Left cardiac atrium (tissue), 4 donors: ENCODE results near the gene CCNC. TPM values are rescaled to one million over a fixed set of nuclear protein-coding genes. Genes with fewer than 3 reads are reported as not detected.
A peak's percentile ranks its signal among the peaks of the same experiment; 100 is the strongest.

Experiments used
- ATAC-seq, 2 donors: fragments of 200-7000 bp; cut with Tn5 transposase; one replicate each; pipeline ENCODE4 v1.9.1; 2020; ENCODE audit warnings: mild to moderate bottlenecking in 2 of 2, moderate library complexity in 2 of 2
- DNase-seq: peaks from one replicate; pipeline ENCODE4 v3.0.0-alpha.2; 2020
- intact Hi-C, 2 donors: fragments of 100-400 bp; cut with DNase I; formaldehyde crosslinking; loops; one replicate each; pipeline versions ENCODE4 v1.14.1 to v1.15.1; 2022 to 2023
- total RNA-seq, 2 donors: library from RNA; stranded (reverse); fragmentation: NEBNext Ultra II Directional; extraction: Animal tissue kit (Norgen Biotek cat#: 25700); gene quantifications; one replicate each; pipeline ENCODE4 v1.2.1, GENCODE V29; 2021
- donor health status: DM: no; HTN: yes; CAD: no.
- donor health status: DM: no; HTN: yes; CAD: no; lungs with severe emphysema.
- donor health status: DM: yes; HTN: yes; CAD: no.
- donor health status: Dilated cardiomyopathy.

The CCNC gene
- total RNA-seq, 2 donors from 2014 or later: 20.6 to 28.9 TPM

DNA sequence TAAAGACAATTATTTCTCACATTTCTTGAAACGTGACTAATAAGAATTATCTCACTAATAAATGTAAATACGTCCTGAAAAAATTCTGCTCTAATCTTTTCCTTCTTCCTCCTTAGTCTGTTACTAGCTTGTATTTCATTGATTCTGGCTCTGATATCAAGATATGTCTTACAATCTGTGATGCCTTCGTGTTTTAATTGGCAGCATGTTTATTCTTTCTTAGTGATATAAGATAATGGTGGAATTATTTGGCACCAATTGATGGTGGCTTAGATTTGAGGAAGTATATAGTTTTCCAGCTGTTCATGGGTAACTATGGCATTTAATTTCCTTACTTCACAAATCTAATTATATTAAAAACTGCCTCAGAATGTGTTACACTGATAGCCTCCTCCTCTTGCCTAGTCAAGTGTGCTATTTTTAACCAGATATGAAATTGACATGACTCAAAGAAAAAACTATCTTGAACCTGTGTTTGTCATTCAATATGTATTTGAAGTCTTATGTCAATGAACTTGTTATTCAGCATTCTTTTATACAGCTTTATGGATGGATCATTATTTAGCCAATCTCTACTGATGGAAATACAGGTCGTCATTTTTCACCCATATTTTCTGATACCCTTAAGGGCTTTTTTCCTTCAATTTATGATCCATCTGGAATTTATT lies 5.3 kb downstream of the CCNC start:
- DNase-seq: no peak
- no peak for ATAC-seq
- intact Hi-C loops: no loop called here

DNA sequence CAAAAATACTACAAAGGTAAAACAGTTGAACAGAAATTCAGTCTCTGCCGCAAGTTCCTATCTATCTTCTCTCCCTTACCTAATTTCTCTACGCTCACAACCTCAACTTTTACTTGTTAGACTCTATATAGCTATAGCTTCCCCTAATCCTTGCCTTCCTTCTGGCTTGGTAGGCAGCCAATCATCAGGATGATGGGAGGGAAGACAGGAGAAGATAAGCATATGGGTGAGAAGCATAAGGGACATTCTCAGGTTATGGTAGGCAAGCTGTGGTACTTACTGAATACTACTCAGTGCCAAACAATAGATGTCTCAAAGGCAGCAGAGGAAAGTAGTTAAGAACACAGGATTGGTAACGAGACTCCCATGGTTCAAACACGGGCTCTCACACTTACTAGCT lies 7.8 kb downstream of the CCNC start:
- intact Hi-C loops: no loop called here
- DNase-seq (no peak), ATAC-seq (no peak)

DNA sequence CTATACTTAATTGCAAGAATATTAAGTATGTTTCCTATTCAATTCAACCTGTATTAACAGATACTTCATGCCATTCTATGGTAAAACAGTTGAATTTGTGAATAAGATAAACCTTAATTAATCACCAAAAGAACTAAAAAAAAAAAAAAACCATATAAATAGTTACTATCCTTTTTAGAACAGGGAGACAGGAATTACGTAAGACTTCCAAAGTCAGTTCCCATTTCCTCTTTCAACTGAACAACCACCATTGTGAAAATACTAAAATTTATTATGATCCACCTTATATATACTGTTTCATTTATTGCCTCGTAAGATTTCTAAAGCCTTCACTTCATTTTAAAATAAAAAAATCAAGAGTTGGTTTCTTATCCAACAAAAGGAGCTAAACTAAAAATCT lies 9.4 kb downstream of the CCNC start:
- ATAC-seq: no peak
- intact Hi-C loops: no loop called here
- DNase-seq: no peak

DNA sequence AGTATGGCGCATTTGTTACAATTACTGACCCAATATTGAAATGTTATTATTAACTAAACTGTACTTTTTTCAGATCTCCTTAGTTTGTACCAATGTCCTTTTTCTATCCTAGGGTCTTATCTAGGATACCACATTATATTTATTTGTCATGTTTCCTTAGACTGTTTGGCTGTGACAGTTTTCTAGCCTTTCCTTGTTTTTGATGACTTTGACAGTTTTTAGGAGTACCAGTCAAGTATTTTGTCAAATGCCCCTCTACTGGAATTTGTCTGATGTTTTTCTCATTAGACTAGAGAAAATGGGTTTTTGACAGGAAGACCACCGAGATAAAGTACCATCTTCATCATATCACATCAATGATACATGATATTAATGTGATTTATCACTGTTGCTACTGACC lies 14.6 kb downstream of the CCNC start:
- no peak for ATAC-seq
- DNase-seq: no peak
- intact Hi-C loops: no loop called here

DNA sequence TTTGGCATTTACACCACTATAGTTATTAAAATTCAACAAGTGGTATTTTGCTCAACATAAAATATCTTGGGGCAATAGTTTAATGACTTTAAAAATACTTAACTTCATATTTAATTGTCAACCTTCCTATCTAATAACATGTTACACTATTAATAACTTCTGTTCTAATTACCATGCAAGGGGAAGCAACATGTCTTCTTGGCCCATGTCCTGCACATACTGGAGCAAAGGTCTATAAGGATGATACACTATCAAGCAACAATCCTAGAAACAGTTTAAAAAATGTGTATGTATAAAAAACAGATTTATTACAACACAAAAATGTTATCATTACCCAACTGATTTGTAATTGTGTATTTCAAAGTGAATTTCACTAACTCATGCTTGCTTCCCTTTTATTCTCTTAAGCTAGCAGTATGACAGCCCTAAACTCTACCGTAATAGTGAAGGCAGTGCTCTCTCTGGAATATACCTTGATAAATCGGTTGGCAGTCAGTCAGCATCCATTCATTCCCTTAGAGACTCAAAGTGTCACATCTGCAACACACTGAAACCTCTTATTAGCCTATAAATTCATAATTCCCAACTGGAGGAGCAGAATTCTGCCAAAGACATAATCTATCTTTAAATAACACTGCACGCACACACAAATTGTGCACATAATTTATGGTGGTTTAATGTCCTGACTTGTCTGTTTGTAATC lies 18.3 kb downstream of the CCNC start:
- ATAC-seq (no peak), DNase-seq (no peak)
- intact Hi-C loops: no loop called here

DNA sequence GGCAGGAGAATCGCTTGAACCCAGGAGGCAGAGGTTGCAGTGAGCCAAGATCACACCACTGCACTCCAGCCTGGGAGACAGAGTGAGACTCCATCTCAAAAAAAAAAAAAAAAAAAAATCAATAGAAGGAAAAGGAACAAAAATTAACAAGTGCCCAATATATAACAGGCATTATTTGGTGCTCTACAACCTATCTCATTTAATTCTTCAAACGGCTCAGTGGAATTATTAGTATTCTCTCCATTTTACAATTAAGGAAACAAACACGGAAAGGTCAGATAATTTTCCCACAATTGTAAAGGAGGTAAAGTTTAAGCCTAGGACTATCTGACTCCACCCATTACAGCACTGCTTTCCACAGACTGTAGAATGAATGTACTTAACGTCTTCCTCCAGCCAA lies 19.8 kb downstream of the CCNC start:
- no peak for DNase-seq
- ATAC-seq: no peak
- intact Hi-C loops: no loop called here

DNA sequence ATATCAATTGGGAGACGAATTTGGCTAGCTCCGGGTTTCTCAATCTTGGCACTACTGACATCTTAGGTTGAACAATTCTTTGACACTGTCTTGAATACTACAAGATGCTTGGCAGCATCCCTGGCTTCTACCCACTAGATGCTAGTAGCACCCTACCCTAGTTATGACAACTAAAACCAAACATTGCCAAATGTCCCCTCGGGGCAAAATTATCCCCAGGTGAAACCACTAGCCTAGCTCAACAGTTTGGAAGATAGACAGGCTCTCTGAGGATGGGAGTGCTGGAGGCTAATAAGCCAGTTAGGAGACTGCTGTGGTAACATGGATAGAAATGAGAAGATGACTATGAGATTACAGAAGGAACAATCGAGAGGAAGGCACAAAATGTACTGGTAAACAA lies 20.9 kb downstream of the CCNC start:
- intact Hi-C loops: no loop called here
- DNase-seq (no peak), ATAC-seq (no peak)

DNA sequence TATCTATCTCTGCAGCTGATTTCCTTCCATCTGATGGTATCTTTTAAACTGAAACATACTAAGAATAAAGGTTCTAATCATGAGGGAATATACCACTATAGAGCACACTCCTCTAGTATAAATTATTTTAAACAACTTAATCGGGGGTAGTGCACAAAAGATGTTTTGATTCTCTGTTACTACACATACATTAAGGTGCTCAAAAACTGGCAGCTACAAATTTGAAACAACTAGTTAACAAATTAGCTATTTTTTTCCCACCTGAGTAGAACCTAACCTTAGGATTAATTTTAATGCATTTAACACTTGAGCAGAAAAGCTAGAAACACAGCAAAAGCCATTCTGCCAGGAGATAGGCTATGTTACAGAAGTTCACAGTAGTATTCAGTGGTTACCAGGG lies 23.0 kb downstream of the CCNC start:
- DNase-seq (no peak), ATAC-seq (no peak)
- intact Hi-C loops: no loop called here

DNA sequence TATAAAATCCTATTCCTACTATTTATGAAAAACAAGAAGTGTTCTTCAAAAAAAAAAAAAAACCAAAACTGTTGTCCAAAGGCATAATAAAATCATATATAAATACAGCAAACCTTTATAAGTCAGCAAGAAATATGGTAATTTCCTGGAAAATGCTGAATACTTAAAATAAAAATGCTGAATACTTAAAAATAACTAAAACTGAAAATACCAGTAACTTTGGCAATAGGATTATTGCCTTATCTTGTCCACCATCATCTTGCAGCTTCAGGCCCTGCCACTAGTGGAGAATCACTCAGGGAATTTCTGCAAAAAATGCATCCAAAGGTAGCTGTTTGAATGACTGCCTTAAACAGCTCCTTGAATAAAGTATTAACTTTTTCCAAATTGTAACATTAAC lies 24.5 kb downstream of the CCNC start:
- ATAC-seq: no peak
- intact Hi-C loops: no loop called here
- no peak for DNase-seq

DNA sequence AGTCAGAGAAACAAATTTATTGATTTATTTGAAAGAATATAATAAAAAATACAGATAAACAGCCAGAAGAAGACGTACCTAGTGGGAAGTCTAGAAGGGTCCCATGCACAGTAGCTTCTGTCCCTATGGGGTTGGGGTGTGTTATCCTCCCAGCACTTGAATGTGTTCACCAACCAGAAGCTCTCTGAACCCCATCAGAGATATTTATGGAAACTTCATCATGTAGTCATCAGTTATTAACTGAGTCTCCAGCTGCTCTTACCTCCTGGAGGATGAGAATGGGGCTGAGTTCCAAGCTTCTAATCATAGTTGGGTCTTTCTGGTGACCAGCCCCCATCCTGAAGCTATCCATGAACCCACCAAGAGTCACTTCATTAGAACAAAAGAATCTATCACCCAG lies 37.8 kb downstream of the CCNC start:
- no peak for ATAC-seq

DNA sequence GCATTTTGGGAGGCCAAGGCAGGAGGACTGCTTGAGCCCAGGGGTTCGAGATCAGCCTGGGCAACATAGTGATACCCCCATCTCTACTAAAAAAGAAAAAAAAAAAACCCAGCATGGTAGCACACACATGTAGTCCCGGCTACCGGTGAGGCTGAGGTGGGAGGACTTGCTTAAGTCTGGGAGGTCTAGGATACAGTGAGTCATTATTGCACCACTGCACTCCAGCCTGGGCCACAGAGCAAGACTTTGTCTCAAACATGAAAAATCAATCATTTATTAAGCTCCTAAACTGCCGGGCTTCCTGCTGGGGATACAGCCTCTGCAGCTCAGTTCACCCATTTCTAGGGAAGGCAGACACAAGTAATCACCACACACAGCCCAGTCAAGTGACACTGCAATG lies 45.9 kb downstream of the CCNC start:
- ATAC-seq: peak in 1 of 2 donors; percentile 29
- intact Hi-C loops: loop anchor here in 1 of 2 donors (5.0 kb wide), 1 partner anchor 45 kb away; the partner anchor contains the start of gene CCNC

More for the DNA sequence above, 37.8 kb downstream of the CCNC start:
- DNase-seq: no peak
- intact Hi-C loops: no loop called here

DNA sequence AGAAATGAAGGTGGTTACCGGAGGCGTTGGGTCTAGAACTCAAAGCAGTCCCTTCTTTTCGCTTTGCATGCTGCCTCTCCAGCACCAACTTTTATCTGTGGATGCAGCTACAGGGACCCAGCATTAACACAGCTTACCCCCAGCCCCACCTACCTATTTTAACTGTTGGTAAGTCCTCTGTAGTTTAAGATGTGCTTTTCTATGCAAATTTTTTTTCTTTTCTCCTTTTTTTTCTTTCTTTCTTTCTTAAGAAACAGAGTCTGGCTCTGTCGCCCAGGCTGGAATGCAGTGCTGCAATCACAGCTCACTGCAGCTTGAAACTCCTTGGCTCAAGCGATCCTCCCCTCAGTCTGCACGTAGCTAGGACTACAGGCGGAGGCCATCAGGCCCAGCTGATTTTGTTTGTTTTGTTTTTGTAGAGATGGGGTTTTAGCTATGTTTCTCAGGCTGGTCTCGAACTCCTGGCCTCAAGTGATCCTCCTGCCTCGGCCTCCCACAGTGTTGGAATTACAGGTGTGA lies 46.8 kb downstream of the CCNC start:
- ATAC-seq: peak; percentile 55 to 67
- intact Hi-C loops: loop anchor here in 1 of 2 donors (5.0 kb wide), 1 partner anchor 46 kb away; the partner anchor contains the start of gene CCNC
- DNase-seq: peak; percentile 47

More for the DNA sequence above, 45.9 kb downstream of the CCNC start:
- peak; percentile 37 for DNase-seq

DNA sequence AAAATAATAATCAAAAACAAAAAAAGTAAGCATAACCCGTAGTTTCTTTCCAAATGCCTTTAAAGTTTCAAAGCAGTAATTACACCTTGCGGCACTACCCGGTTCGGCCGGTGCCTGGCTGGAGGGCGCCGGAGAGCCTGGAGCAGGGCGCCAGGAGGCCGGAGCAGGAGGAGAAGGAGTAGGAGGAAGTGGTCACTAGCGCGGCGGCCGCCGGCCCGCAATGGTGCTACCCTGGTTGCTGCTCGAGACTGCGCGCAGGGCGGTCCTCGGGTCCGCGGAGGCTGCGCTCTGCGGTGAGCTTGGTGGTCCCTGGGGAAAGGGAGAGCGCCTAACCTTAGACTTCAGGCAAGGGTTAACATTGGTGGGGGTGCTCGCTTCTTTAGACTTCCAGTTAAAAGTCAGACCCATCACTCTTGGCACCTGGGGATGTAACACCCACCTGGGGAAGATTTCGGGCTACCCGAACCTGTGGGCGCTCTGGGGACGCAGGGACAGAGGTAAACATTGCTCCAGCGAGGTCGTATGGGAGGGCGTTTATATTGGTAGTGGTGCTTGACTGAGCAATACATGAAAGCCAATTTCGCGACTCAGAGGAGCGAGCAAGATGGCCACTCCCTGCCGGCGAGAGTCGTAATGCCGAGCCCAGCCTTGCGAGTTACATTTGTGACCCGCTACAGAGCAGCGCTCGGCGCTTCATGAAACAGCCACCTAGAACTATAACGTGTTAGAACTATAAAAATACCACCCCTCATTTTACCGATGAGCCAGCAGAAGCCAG lies 47.4 kb downstream of the CCNC start:
- DNase-seq (peak; percentile 86), ATAC-seq (peak; percentile 96 to 98)
- intact Hi-C loops: loop anchor here in 1 of 2 donors (5.0 kb wide), 1 partner anchor 46 kb away; the partner anchor contains the start of gene CCNC

DNA sequence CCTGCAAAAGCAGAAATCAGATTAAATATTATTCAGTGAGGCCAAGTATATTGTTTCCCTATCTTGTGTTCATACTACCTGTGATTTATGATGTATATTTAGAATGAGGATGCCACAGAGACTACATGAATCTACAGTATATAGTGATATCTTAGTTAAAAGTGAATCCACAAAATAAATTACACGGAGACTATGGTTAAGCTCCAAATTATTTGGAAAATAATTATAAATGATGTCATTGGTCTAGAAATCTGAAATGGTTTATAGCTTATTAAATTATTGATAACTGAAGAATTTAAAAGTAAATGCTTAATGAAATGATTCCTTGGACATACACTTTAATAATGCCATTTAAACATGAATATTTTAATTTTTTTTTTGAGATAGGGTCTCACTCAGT lies 49.0 kb downstream of the CCNC start:
- DNase-seq (no peak), ATAC-seq (no peak)
- intact Hi-C loops: loop anchor here in 1 of 2 donors (10.0 kb wide), 1 partner anchor 95 kb away; the partner anchor contains the start of gene PNISR

DNA sequence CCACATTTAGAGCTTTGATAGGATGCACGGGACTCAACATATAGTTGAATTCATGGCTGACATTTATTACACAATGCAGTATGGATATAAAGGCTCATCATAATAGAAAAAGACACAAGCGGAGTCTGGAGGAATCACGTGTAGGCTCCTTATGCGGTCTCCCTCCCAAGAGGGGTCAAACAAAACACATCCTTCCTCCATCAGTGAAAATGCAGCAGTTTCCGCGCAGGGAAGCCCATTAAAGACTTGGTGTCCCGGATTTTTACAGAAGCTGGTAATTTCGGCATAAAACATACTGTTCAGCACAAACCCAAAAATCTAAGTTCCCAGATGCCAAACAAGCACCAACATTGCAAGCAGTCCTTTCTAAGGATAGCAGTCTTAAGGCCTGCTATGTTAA lies 54.4 kb downstream of the CCNC start:
- DNase-seq (no peak), ATAC-seq (no peak)
- intact Hi-C loops: loop anchor here in 1 of 2 donors (10.0 kb wide), 1 partner anchor 89 kb away; the partner anchor contains the start of gene PNISR

DNA sequence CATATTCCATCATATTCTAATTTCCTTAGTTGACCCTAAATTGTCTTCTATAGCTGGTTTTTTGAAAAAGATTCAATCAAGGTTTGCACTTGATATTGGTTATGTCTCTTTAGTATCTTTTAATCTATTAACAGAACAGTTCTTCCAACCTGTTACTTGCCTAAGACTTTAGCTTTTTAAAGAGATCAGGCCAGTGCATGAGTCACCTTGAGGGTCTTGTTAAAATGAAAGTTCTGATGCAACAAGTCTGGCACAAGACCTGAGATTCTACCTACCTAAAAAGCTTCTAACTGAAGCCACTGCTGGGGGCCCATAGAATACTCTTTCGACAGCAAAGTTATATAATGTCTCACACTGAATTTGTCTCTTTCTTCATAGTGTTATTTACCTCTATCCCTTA lies 56.4 kb downstream of the CCNC start:
- intact Hi-C loops: loop anchor here in 1 of 2 donors (10.0 kb wide), 1 partner anchor 87 kb away; the partner anchor contains the start of gene PNISR
- no peak for ATAC-seq

DNA sequence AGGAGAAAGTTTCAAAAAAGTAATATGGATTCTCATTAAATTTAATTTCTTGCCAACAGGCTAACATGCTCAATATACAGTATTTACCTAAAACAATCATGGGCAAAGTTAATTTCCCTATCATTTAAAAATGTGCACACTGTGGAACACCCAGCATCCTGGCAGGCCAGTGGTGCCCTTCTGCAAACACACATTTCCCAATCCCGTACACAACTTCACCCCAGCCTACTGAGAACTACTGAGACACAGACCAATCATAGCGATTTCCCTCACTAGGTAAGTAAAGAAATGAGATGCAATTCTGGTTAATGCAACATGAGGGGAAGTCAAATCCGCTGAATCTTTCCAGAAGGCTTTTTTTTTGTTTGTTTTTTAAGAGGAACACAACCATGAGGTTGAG lies 60.8 kb downstream of the CCNC start:
- DNase-seq: no peak
- intact Hi-C loops: no loop called here
- no peak for ATAC-seq

More for the DNA sequence above, 56.4 kb downstream of the CCNC start:
- no peak for DNase-seq

DNA sequence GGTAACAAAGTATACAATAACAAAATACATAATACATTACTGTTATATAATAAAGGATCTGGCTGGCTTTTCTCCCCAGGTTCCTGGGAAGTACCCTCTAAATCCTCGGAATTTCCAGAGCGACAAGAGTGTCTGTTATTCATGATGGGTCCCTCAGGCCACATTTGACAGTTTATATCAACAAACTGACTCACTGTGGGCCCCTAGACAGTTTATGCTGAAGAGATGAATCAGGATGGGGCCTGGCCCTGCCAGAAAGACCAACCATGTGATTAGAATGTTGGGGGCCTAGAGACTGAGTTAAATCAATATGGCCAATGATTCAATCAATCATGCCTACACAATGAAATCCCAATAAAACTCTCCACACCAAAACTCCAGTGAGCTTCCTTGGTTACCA lies 66.7 kb downstream of the CCNC start:
- intact Hi-C loops: no loop called here
- ATAC-seq: no peak
- no peak for DNase-seq

DNA sequence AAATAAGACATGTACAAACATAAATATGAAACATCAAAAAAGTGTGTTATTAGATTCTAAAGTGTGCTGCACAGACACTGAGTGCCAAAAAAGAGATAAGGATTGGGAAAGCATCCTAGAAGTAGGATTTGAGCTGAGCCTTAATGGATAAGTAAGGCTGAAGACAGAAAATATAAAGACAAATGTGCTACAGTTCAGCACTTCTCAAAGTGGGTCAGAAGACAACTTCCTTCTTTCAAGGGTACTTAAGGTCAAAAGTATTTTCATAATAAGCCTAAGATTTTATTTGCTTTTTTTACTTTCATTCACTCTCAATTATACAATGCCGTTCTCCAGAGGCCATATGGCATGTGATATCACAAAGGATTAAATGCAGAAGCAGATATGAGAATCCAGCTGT lies 70.0 kb downstream of the CCNC start:
- DNase-seq (no peak), ATAC-seq (no peak)
- intact Hi-C loops: no loop called here

DNA sequence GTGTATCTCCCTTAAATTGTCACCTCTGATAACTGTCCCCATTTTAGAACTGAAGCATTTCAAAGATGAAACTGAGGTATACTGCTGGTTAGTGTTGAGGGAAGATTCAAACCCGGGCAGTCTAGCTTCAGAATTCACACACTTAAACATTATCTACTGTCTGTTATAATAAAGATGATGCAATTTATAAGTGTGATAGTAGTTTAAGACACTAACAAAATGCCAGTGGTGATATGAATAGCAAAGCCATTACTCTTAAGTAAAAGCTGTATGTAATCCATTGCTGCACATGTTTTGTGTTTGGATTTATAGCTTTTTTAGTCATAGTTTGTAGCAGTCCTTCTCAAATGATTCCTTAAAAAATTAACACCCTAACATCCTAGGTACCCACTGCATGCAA lies 73.0 kb downstream of the CCNC start:
- intact Hi-C loops: no loop called here
- ATAC-seq (no peak), DNase-seq (no peak)
